ENCODE data around the gene GMDS. TPM values are rescaled to one million over a fixed set of nuclear protein-coding genes. Genes with fewer than 3 reads are reported as not detected.

GMDS gene
- total RNA-seq, 1 donor = 23.2 TPM

DNA sequence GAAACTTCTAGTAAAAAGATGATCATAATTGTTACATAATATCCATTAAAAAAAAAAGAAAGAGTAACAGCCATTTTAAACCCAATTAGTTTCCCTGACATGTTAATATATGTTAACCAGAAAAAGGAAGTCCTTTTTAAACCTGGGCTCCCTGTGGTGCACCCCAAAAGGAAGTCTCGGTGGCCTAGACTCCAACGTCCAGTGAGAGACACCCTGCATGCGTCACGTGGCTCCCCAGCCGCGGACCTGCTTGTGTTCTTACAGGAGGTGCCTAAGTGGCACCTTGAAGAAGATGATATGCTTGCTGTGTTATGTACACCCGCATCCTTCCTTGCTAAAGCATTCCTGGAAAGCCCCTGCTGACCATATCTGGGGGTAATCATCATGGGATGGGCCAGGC, 585.6 kb downstream of the GMDS start:
- TF ChIP-seq CTCF (IDR thresholded peaks at IDR 0.05; ENCODE audit: extremely low read depth, low read depth, low read length) = no peak
- Histone ChIP-seq H3K36me3 (ENCODE audit: insufficient read depth, low read length) (no peaks in the 10 kb centered on the region), H3K27ac (ENCODE audit: low read depth, low read length) (no peak overlapping the region), H3K4me2 (ENCODE audit: insufficient read depth, low read length) (no peak overlapping the region), H3K4me1 (ENCODE audit: insufficient read depth, low read length) (peaks cover 3% of the 10 kb centered on the region), H3K79me2 (ENCODE audit: insufficient read depth, low read length) (no peaks in the 10 kb centered on the region), H3K9me3 (ENCODE audit: low read depth, low read length) (no peaks in the 10 kb centered on the region), H3K4me3 (ENCODE audit: insufficient read depth, low read length) (no peak overlapping the region), H4K20me1 (ENCODE audit: insufficient read depth, low read length) (no peaks in the 10 kb centered on the region), H3K27me3 (ENCODE audit: insufficient read depth, low read length) (no peaks in the 10 kb centered on the region), H2AFZ (ENCODE audit: low read length) (no peak overlapping the region)
- no peak for DNase-seq (ENCODE audit: insufficient read length, low spot score, missing footprints)

- no peak for TF ChIP-seq CTCF (IDR thresholded peaks at IDR 0.05; ENCODE audit: extremely low read depth, low read depth, low read length)
- no peak overlapping the region for H2AFZ ChIP-seq (ENCODE audit: low read length)
These were observed 587.0 kb downstream of the GMDS start for GRCh38 chr6:1658212-1659005.

GRCh38 chr6:1657771-1658165, 587.6 kb downstream of the GMDS start:
- no peak for TF ChIP-seq CTCF (IDR thresholded peaks at IDR 0.05; ENCODE audit: extremely low read depth, low read depth, low read length)
- Histone ChIP-seq H3K27ac (ENCODE audit: low read depth, low read length) (no peak overlapping the region), H2AFZ (ENCODE audit: low read length) (no peak overlapping the region)

More at GRCh38 chr6:1658212-1659005, 587.0 kb downstream of the GMDS start:
- H3K79me2 ChIP-seq (ENCODE audit: insufficient read depth, low read length) = no peaks in the 10 kb centered on the region
- peaks cover 3% of the 10 kb centered on the region for H3K4me1 ChIP-seq (ENCODE audit: insufficient read depth, low read length)
- H3K4me3 ChIP-seq (ENCODE audit: insufficient read depth, low read length) = no peak overlapping the region
- no peaks in the 10 kb centered on the region for H3K36me3 ChIP-seq (ENCODE audit: insufficient read depth, low read length)
- no peaks in the 10 kb centered on the region for H4K20me1 ChIP-seq (ENCODE audit: insufficient read depth, low read length)
- no peaks in the 10 kb centered on the region for H3K27me3 ChIP-seq (ENCODE audit: insufficient read depth, low read length)
- DNase-seq (ENCODE audit: insufficient read length, low spot score, missing footprints) = peak; percentile 51
- H3K4me2 ChIP-seq (ENCODE audit: insufficient read depth, low read length) = no peak overlapping the region
- H3K27ac ChIP-seq (ENCODE audit: low read depth, low read length) = no peak overlapping the region
- no peaks in the 10 kb centered on the region for H3K9me3 ChIP-seq (ENCODE audit: low read depth, low read length)

GRCh38 chr6:1657116-1657770, 588.2 kb downstream of the GMDS start:
- no peak for DNase-seq (ENCODE audit: insufficient read length, low spot score, missing footprints)
- no peak overlapping the region for H3K4me2 ChIP-seq (ENCODE audit: insufficient read depth, low read length)
- no peaks in the 10 kb centered on the region for H3K4me1 ChIP-seq (ENCODE audit: insufficient read depth, low read length)
- H3K27ac ChIP-seq (ENCODE audit: low read depth, low read length) = no peak overlapping the region
- no peaks in the 10 kb centered on the region for H4K20me1 ChIP-seq (ENCODE audit: insufficient read depth, low read length)
- no peak for TF ChIP-seq CTCF (IDR thresholded peaks at IDR 0.05; ENCODE audit: extremely low read depth, low read depth, low read length)
- no peaks in the 10 kb centered on the region for H3K36me3 ChIP-seq (ENCODE audit: insufficient read depth, low read length)
- no peak overlapping the region for H3K4me3 ChIP-seq (ENCODE audit: insufficient read depth, low read length)
- H3K27me3 ChIP-seq (ENCODE audit: insufficient read depth, low read length) = no peaks in the 10 kb centered on the region
- no peaks in the 10 kb centered on the region for H3K79me2 ChIP-seq (ENCODE audit: insufficient read depth, low read length)
- H3K9me3 ChIP-seq (ENCODE audit: low read depth, low read length) = no peaks in the 10 kb centered on the region
- no peak overlapping the region for H2AFZ ChIP-seq (ENCODE audit: low read length)

More at GRCh38 chr6:1657771-1658165, 587.6 kb downstream of the GMDS start:
- Histone ChIP-seq H3K4me3 (ENCODE audit: insufficient read depth, low read length) (no peak overlapping the region), H3K9me3 (ENCODE audit: low read depth, low read length) (no peaks in the 10 kb centered on the region), H3K4me1 (ENCODE audit: insufficient read depth, low read length) (peaks cover 3% of the 10 kb centered on the region), H4K20me1 (ENCODE audit: insufficient read depth, low read length) (no peaks in the 10 kb centered on the region), H3K36me3 (ENCODE audit: insufficient read depth, low read length) (no peaks in the 10 kb centered on the region), H3K4me2 (ENCODE audit: insufficient read depth, low read length) (no peak overlapping the region), H3K27me3 (ENCODE audit: insufficient read depth, low read length) (no peaks in the 10 kb centered on the region), H3K79me2 (ENCODE audit: insufficient read depth, low read length) (no peaks in the 10 kb centered on the region)
- DNase-seq (ENCODE audit: insufficient read length, low spot score, missing footprints) = no peak
